UCSD-AML1 (cell line): ENCODE measurements around the gene PREX1.
A peak's percentile ranks its signal among the peaks of the same experiment; 100 is the strongest.

ENCODE experiments used
- DNase-seq: peaks from one replicate; lab custom pipeline; 2025; ENCODE audit not compliant: unreplicated experiment; lab: John Stamatoyannopoulos, UW

The PREX1 gene

DNA sequence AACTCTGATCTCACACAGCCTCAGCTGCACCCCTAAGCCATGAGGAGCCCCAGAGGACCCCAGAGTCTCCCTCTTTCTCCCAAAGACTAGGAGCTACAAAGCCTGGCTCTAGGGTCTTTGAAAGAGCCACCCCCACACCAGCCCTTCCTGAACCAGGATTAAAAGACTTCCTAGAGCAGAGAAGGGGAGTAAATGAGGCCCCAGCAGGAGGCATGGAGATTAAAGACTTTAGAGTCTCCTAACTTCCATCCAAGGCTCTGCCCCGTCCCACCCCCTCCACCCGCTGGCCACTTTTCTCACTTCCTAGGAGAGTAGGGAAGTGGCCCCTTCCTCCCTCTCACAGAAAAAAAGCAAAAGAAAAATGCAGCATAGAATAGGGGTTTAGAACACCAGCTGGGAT is 1.7 kb downstream of the PREX1 start:
- DNase-seq: peak; percentile 29

DNA sequence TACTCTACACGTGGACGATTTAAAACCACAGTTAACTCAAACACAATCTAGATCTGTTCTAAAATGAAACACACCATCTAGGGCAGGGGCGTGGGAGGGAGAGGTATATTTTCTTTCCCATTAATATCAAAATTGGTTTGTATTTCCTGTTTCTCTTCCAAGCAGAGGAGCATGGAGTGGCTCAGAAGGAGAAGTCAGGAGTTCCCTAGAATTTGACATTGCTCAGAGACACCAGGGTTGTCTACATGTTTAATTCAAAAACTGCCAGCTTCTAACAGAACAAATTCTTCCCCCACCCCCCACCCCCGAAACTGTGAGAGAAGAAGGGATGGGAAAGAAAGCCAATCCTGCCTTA is 2.3 kb downstream of the PREX1 start:
- DNase-seq: no peak

DNA sequence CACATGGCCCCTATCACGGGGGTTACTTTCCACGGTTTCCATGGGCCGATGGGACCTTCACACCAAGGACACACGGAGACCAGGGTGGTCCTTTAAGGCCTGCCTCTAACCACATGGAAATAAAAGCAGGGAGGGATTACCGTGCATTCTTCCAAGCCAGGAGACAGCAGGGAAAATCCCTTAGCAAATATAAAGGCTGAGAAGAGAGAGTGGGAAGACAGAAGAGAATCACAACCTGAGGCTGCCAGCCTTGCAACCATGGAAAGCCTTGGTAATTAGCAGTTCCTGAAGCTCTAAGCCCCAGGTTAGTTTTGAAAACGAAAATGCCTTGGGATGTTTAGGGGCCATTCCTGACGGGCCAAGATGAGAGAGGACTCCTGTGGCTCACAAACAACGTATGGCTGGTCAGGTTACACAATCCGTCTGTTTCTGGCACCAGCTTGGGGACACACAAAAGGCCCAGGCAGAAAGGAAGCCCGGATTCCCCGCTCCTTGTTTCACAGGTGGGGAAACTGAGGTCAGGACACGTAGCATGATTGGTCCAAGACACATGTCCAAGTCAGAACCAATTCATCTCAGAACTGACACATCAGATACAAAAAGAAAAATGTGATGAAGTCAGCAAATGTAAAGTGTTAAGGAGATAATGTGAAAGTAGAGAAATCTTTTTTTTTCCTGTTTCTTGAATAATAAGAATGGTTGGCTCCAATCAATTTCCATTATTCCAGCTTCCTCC is 2.8 kb downstream of the PREX1 start:
- DNase-seq: no peak

DNA sequence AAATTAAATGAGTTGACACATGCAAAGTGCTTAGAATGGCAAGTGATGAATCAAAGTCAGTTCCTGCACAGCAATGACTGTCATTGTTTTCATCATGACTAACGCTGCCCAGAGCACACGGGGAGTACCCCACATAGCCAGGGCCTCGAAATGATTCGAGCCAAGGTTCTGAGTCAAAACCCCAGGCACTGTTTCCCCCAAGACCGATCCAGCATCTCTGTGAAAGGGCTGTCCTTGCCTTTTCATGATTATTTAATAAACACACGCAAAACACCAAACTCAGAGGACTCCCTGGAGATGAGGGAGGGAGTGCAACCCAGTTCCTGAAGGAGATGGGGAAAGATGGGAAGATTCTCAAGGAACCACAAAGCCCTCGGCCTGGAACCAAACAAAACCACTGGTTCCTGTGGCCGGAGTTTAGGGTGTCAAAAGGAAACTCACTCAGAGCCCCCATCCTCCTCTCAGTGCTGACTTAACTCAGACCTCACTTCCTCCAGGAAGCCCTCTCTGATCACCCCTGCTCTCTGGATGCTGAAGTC is 3.8 kb downstream of the PREX1 start:
- peak; percentile 54 for DNase-seq

DNA sequence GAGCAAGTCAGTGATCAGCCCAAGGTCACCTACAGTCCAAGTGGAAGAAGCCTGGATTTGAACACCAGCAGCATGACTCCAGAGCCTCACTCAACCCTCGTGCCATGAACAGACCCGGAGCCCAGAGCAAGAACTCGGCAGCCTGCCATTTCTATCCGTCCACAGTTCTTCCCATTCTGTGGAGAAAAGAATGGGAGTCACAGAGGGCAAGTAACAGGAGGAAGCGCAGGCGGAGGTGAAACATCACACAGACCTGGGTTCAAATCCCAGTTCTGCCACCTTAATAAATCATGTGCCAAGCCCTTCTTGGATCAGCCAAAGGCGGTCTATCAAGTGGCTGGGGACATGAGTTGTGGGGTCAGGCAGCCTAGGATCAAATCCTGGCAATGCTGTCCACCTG is 4.3 kb downstream of the PREX1 start:
- DNase-seq: no peak

DNA sequence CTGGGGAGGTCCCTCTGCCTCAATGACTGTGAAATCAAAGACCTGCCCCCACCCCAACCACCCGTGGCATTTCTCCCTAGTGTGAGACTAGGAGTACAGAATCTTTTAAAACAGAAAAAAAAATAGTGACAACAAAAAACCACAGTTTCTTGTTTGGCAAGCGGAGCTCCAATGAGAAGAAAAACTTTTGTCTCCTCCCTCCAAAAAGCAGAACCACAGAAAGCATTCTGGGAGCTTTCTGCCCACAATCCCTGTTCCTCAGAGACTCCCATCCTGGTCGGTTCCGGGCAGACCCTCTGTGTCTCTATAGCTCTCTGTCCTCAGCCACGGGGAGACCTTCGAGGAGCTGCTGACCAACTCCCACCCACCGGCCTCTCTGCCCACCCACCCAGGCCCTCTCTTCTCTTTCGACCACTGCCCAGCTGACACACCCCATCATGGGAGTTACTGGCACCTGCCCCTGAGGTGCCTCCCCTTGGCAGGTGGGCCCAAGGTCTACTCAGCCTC is 4.9 kb downstream of the PREX1 start:
- peak; percentile 31 for DNase-seq

DNA sequence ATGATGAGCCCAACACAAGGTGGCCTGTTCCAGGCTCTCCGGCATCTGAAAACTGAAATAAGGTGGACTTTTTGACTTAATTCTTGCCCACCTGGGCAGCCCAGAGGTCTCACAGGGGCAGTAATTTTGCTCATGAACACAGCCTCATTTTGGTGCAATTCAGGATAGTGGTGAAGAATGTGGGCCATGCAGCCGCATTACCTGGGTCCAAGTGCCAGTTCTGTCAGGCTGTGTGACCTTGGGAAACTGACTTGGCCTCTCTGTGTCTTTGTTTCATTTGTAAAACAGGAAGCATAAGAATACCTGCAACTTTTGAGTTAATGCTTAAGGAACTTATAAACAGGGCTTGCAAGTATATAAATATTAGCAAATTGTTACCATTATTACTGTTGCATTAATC is 5.6 kb downstream of the PREX1 start:
- no peak for DNase-seq

DNA sequence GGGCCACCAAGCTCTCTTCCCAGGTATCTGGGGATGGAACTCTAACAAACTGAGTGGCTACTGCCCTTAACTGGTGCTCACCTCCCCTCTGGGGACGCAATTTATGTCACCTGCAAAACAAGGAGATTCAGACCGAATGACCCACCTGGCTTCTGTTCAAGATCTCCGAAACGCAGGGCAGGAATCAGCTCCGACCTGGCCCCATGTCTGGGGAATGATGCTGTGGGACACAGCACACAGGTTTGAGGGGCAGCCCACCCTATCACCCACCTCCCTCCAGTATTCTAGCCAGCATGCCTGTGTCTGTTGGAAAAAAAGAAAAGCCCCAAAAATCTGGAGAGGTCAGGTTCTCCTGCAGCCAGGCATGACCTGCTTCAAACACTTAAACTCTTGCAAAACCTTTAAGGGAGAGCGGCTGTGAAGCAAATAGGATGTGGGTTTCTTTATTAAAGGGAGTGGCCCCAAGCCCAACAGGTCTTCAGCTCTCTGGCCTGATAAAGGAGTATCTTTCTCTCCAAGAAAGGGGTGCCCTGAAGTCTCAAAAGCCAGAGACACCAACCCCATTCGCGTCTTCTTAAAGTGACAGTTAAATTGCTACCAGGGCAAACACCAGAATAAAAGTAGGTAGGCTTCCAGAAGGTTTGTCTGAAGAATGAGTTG is 6.4 kb downstream of the PREX1 start:
- DNase-seq: no peak

DNA sequence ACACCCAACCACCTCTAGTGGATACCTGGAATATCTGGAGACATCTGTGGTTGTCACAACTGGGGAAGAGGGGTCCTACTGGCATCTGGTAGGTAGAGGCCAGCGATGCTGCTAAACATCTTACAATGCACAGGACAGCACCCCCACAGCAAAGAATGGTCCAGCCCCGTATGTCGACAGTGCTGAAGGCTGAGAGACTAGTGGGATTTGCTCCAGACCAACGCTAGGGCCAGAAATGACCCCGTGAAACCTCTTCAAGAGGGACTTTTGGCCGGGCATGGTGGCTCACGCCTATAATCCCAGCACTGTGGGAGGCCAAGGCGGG is 7.2 kb downstream of the PREX1 start:
- DNase-seq: no peak

DNA sequence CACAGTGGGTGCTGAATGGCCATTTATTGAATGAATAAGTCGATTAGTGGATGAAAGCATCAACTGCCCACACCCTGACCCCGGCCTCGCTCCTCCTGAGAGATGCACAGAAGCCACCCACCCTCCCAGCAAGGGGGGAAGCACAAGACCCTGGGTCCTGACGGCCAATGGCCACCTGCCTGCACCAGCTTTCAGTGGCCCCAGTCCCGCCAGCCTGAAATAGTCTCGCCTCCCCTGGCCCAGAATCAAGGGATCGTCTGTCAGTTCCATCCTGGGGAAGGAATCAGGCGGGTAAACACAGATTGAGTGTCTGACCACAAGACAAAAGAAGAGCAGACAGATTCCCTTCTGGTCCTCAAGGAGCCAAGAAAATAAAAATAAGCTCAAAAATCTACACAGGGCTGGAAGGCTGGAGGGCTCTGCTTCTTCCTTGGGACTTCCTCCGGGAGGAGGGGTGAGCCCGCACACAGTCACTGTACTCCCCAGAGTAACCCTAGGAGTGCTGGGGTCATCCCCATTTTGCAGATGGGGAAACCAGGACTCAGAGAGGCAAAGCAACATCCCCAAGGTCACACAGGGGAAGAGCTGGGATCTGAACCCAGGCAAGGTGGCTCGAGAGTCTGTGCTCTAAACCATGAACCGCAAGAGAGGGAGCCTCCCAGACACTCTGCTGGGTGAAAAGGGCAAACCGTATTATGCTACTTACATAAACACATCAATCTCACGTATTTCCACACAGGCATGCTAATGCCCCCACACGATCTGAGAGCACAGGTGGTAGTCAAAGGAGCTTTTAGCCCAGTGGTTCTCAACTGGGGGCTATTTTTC is 7.8 kb downstream of the PREX1 start:
- DNase-seq: no peak

DNA sequence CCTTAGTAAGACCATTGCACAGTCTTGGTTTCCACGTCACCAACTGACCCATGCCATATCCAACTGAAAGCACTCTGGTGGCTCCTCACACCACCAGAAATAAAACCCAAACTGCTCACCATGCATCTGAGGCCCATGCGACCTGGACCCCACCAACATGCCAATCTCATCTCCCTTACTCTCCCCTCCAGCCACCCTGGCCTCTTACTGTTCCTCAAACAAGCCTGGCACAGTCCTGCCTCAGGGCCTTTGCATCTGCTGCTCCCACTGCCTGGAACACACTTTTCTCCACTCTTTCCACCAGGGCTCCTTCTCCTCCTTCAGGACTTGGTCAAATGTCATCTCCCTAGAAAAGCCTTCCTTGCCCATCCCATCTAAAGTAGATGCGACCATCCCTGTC is 8.7 kb downstream of the PREX1 start:
- no peak for DNase-seq

DNA sequence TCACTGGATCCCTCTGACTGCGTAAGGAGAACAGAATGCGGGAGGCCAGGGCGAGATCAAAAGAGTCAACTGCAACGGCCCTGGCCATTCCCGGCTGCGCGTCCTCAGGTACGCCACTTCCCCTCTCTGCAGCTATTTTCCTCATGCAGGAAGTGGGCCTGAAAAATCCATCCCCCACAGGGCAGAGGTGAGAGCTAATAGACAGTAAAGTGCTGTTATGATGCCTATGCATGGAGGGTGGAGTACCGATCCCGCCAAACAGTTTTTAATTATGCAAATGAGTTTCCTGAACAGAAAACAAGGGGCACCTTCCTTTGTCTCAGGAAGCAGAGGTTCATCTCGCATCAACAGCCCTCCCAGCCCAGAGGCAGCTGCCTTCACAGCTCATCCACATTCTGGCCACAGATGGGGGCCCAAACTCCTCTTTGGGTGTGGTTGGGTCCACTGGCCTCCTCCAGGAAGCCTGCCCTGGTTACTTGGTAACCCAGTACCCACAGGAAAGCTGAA is 9.3 kb downstream of the PREX1 start:
- DNase-seq: no peak

DNA sequence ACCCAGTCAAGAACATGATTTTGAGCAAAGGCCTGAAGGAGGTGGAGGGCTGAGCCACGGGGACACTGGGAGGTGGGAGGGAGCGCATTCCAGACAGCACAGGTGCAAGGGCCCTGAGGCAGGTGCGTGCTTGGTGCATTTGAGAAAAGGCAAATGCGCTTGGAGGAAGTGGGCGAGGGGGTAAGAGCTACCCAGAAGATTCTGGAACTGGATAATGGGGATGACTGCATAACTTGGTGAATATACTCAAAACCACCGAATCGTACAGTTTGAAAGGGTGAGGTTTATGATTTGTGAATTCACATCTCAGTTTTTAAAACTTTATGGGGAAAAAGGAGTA is 9.8 kb downstream of the PREX1 start:
- no peak for DNase-seq

DNA sequence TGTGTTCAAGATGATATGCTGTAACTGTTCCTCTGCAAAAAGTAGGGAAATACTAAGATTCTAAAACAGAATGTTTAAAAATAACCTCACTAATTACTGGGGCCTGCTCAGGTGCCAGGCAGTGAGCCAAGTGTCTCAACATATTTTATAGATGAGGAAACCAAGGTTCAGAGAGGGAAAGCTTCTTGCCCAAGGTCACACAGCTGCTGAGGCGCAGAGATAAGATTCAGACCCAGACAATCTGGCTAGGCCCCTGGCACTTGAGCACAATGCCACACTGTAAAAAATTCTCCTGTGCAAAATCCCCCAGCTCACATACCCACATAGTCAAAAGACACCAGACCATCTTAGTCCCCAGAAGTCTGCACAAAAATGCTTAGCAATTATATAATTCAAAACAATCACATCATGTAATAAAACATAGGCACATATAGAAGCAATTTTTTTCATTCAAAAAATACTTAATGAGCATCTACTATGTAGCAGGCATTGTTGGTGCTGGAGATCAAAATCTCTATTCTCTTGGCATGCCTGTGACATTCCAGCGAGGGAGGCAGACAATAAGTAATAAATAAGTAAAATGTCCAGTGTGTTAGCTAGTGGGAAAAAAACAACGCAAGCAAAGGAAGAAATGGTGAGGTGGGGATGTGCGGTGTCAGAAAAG is 10.3 kb downstream of the PREX1 start:
- no peak for DNase-seq

DNA sequence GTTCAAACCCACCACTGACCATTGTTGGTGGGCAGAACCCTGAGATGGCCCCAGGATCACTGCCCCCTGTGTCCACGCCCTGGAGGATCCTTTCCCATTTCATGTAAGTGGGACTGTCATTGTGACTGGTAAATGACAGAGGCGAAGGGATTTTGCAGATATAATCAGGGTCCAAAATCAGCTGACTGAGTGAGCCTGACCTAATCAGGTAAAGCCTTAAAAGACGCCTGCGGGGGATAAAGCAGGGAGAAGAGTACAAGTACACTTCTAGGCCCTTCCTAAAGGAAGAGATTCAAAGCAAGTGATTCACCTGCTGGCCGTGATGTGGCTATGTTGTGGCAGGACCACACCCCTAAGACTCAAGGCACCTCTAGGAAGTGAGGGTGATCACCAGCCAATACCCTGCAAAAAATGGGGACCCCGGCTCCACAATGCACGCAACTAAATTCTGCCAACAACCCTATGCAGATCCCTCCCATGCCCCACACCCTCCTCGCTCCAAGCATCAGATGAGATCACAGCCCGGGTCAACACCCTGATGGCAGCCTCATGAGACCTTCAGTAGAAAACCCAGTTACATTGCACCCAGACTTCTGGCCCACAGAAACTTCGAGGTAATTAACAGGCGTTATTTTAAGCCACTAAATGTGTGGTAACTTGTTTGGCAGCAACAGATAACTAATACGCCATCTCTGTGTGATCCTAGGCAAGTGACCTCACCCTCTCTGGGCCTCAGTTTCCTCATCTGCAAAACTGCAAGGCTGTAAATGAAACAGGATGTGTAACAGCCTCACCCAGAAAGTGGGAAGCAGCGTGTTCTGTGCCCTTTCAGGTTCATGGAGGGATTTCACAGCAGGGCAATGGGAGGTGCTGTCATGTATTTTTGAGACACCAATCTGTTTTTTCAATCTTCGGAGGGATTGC is 11.3 kb downstream of the PREX1 start:
- DNase-seq: no peak

DNA sequence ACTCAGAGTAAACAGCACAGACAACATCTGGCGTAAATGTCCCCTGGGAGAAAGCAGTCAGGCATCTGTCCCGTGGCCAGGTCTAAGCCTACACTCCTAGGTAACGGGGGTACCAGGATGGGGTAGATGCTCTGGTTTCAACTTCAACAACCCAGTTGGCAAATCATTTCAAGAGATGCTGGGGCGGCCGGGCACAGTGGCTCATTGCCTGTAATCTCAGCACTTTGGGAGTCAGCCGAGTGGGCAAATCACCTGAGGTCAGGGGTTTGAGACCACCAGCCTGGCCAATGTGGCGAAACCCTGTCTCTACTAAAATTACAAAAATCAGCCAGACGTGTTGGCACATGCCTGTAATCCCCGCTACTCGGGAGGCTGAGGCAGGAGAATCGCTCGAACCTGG is 12.3 kb downstream of the PREX1 start:
- DNase-seq: no peak

DNA sequence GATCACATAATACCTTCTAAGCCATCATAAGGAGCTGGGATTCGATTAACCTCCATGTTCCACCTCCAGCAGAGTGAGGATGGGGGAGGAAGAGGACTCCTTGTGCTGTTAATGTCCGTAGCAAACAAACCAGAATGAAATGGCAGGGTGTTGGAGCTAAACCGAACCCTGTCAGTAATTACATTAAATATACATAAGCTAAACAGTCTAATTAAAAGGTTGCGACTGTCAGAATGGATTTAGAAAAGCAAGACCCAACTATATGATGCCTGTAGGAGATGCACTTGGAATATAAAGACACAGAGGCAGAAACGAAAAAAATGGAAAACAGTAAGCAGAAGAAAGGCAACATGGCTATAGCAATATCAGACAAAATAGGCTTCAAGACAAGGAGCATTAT is 13.2 kb downstream of the PREX1 start:
- no peak for DNase-seq

DNA sequence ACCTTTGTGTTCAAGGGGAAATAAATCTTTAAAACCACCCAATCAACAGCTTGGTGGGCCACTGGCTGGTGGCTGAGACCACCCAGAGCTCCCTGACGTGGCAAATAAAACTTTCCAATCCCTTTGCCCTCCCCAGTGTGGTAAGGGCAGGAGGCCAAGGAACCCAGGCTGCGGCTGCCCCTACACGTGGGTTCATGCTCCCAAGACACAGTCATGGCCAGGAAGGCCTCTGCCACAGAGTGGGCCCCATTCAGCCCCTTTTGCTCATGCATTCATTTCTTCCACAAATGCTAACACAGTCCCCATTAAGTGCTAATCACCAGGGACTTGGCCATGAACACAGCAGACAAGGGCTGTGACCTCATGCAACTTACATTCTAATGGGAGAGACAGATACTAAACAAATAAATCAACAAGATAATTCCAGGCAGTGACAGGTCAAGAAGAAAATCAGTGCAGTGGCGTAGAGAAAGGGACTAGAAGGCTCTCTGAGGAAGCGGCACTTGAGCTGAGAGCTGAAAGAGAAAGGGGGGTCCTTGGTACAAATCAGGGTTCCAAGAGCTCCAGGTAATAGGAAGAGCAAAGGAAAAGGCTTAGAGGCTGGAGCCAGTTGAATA is 13.8 kb downstream of the PREX1 start:
- no peak for DNase-seq

DNA sequence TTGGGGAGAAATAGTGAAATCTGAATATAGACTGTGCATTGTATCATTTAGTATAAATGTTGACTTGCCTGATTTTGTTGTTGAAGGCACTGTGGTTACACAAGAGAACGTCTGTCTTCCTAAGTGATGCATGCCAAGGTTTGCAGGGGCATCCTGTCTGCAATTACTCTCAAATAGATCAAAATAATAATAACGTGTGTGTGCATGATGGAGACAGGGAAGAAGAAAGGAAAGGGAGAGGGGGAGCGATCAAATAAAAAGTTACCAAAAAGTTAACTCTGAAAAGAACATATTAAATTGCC is 14.4 kb downstream of the PREX1 start:
- DNase-seq: no peak
